OCI-LY7 (cell line): ENCODE results near the gene WTIP. TPM values are rescaled to one million over a fixed set of nuclear protein-coding genes. Genes with fewer than 3 reads are reported as not detected.
"Not testable (repeated sequence)": the region's sequence is repeated elsewhere in the genome, so short reads cannot be mapped to it uniquely, and the experiment has no call there.

Experiments used
- BruUV-seq: library from RNA; stranded (reverse); fragments of 400-500 nt; replicated peaks from 2 replicates; lab custom pipeline; 2021; lab: Mats Ljungman, UMichigan
- CTCF ChIA-PET: fragments of 300-600 bp; sonication (Branson Sonifier 250); formaldehyde crosslinking; loops from one replicate; lab custom pipeline; 2022; ENCODE audit warnings: antibody characterized with exemption; ENCODE audit not compliant: unreplicated experiment; lab: Charles Lee
- POLR2A ChIA-PET: fragments of 300-600 bp; sonication (Branson Sonifier 250); formaldehyde crosslinking; loops from one replicate; lab custom pipeline; 2022; ENCODE audit warnings: antibody characterized with exemption; lab: Charles Lee
- DNase-seq: peaks from one replicate; pipeline ENCODE4 v3.0.0-alpha.2; 2015; ENCODE audit warnings: low spot score
- H2AFZ ChIP-seq: fragments of 200-600 bp; sonication (generic), shearing (Covaris generic); 2 replicates; pipeline ENCODE4 v1.6.1; 2014; ENCODE audit warnings: mild to moderate bottlenecking, antibody characterized with exemption, low read length, moderate library complexity
- H3K27ac ChIP-seq: fragments of 200-600 bp; sonication (generic); 2 replicates; pipeline ENCODE4 v1.5.1; 2014; ENCODE audit warnings: mixed run types, low read depth, mild to moderate bottlenecking, moderate library complexity, low read length, inconsistent platforms; ENCODE audit not compliant: poor library complexity, severe bottlenecking
- H3K36me3 ChIP-seq: fragments of 200-600 bp; sonication (generic); 2 replicates; pipeline ENCODE4 v1.6.1; 2014; ENCODE audit warnings: mild to moderate bottlenecking, antibody characterized with exemption, low read length, moderate library complexity, mixed read lengths; ENCODE audit not compliant: insufficient read depth
- H3K4me1 ChIP-seq: fragments of 200-600 bp; sonication (generic); 2 replicates; pipeline ENCODE4 v1.5.1; 2014; ENCODE audit warnings: mild to moderate bottlenecking, low read length; ENCODE audit not compliant: insufficient read depth, poor library complexity, severe bottlenecking
- H3K4me2 ChIP-seq: fragments of 200-600 bp; sonication (generic); 2 replicates; pipeline ENCODE4 v1.6.1; 2014; ENCODE audit warnings: mild to moderate bottlenecking, low read length
- H3K4me3 ChIP-seq: fragments of 200-600 bp; sonication (generic); 2 replicates; pipeline ENCODE4 v1.5.1; 2014; ENCODE audit warnings: mild to moderate bottlenecking, low read depth, low read length; ENCODE audit not compliant: poor library complexity, severe bottlenecking
- H3K79me2 ChIP-seq: fragments of 200-600 bp; sonication (generic); 2 replicates; pipeline ENCODE4 v1.6.1; 2016; ENCODE audit warnings: low read depth, mild to moderate bottlenecking, low read length, moderate library complexity, mixed read lengths; ENCODE audit not compliant: insufficient read depth
- H3K9me2 ChIP-seq: fragments of 200-600 bp; sonication (generic); 2 replicates; pipeline ENCODE4 v1.6.1; 2016; ENCODE audit warnings: mild to moderate bottlenecking, low read length, mixed read lengths; ENCODE audit not compliant: insufficient read depth
- H3K9me3 ChIP-seq: fragments of 200-600 bp; sonication (generic); 2 replicates; pipeline ENCODE4 v1.6.1; 2014; ENCODE audit warnings: mild to moderate bottlenecking, mixed run types, low read length, mixed read lengths
- H4K20me1 ChIP-seq: fragments of 200-600 bp; sonication (generic); 2 replicates; pipeline ENCODE4 v1.6.1; 2014; ENCODE audit warnings: mild to moderate bottlenecking, antibody characterized with exemption, low read length, moderate library complexity, mixed read lengths; ENCODE audit not compliant: insufficient read depth
- EZH2phosphoT487 ChIP-seq: fragments of 200-600 bp; sonication (generic); IDR thresholded peaks from 2 replicates; pipeline ENCODE4 v1.6.1; 2018; ENCODE audit warnings: low read depth, borderline replicate concordance, mild to moderate bottlenecking, mixed run types, antibody characterized with exemption, low read length, moderate library complexity, mixed read lengths
- intact Hi-C: fragments of 100-400 bp; cut with micrococcal nuclease; formaldehyde crosslinking; loops from one replicate; pipeline ENCODE4 v1.10.0; 2022; ENCODE audit not compliant: unreplicated experiment
- total RNA-seq, 2 experiments: library from RNA; depleted of rRNA in 1 of 2; stranded (reverse); fragments of >200 nt in 1 of 2; shearing (Covaris generic) in 1 of 2; gene quantifications; 2 replicates each; pipeline ENCODE4 v1.2.3, GENCODE V29; 2014 to 2022
- TF ChIP-seq, protein P1 (sequence below): fragments of 200-600 bp; sonication (generic); conservative IDR thresholded peaks from 2 replicates; pipeline ENCODE4 v1.5.1; 2014; ENCODE audit warnings: mild to moderate bottlenecking, antibody characterized with exemption, low read length, moderate library complexity, mixed read lengths

The WTIP gene
- total RNA-seq, 2 experiments from 2014 or later: 1.4 to 1.5 TPM

DNA sequence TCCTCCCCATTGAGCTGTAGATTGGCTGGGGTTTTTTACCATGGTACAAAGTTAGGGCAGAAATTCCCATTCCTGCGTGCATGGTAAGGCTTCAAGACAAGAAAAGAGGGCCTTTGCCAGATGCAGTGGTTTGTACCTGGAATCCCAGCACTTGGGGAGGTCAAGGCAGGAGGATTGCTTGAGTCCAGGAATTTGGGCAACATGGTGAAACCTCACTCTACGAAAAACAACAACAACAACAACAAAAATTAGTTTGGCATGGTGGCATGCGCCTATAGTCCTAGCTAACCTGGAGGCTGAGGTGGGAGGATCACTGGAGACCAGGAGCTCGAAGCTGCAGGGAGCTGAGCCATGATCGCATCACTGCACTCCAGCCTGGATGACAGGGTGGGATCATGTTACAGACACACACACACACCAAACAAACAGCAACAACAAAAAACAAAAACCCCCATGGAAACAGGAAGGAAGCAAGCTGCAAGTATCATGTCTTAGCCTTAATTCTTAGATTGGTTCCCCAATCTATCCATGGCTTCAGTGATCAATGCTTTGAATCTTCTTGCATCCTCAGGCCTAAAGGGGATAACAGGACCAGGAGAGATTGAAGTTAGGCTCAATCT, 5.5 kb upstream of the WTIP start:
- POLR2A ChIA-PET: interaction anchor here (1.3 kb wide), 1 partner anchor 23 kb away, joined by 4 read pairs; no protein-coding TSS in a partner anchor

DNA sequence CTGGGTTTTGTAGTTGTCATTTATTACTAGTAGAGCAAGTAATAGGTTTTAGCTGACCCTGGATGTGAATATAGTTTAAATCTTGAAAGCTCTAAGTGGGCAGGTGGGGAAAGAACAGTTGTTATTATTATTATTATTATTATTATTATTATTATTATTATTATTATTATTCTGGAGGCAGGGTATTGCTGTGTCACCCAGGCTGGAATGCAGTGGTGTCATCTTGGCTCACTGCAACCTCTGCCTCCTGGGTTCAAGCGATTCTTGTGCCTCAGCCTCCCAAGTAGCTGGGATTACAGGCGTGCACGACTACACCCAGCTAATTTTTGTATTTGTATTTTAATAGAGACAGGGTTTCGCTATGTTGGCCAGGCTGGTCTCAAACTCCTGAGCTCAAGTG, 3.1 kb upstream of the WTIP start:
- intact Hi-C loops, H4K20me1 ChIP-seq, H3K4me1 ChIP-seq, H3K9me3 ChIP-seq, H3K4me3 ChIP-seq, H3K27ac ChIP-seq, BruUV-seq, H3K79me2 ChIP-seq, H3K9me2 ChIP-seq, DNase-seq, CTCF ChIA-PET, H3K36me3 ChIP-seq, H2AFZ ChIP-seq, H3K4me2 ChIP-seq: not testable (repeated sequence)
- POLR2A ChIA-PET: interaction anchor here (1.0 kb wide), 1 partner anchor 8 kb away, joined by 5 read pairs; no protein-coding TSS in a partner anchor

More for the DNA sequence above, 5.5 kb upstream of the WTIP start:
- TF ChIP-seq, protein P1, sequence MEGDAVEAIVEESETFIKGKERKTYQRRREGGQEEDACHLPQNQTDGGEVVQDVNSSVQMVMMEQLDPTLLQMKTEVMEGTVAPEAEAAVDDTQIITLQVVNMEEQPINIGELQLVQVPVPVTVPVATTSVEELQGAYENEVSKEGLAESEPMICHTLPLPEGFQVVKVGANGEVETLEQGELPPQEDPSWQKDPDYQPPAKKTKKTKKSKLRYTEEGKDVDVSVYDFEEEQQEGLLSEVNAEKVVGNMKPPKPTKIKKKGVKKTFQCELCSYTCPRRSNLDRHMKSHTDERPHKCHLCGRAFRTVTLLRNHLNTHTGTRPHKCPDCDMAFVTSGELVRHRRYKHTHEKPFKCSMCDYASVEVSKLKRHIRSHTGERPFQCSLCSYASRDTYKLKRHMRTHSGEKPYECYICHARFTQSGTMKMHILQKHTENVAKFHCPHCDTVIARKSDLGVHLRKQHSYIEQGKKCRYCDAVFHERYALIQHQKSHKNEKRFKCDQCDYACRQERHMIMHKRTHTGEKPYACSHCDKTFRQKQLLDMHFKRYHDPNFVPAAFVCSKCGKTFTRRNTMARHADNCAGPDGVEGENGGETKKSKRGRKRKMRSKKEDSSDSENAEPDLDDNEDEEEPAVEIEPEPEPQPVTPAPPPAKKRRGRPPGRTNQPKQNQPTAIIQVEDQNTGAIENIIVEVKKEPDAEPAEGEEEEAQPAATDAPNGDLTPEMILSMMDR: no peak
- TF ChIP-seq EZH2phosphoT487: no peak
- CTCF ChIA-PET: no interaction called here
- H3K9me3 ChIP-seq: no peaks in the 10 kb centered on the region
- no TSS peak for BruUV-seq
- no peak overlapping the region for H3K27ac ChIP-seq
- no peak overlapping the region for H3K4me3 ChIP-seq
- H2AFZ ChIP-seq: no peak overlapping the region
- no peak for DNase-seq
- H3K79me2 ChIP-seq: no peaks in the 10 kb centered on the region
- no peaks in the 10 kb centered on the region for H3K4me1 ChIP-seq
- 0 out of 2 replicates have a peak, but pooled peaks cover 4% of the 10 kb centered on the region for H4K20me1 ChIP-seq
- H3K9me2 ChIP-seq: no peaks in the 10 kb centered on the region
- H3K36me3 ChIP-seq: peaks cover 32% of the 10 kb centered on the region
- intact Hi-C loops: no loop called here
- H3K4me2 ChIP-seq: no peak overlapping the region

DNA sequence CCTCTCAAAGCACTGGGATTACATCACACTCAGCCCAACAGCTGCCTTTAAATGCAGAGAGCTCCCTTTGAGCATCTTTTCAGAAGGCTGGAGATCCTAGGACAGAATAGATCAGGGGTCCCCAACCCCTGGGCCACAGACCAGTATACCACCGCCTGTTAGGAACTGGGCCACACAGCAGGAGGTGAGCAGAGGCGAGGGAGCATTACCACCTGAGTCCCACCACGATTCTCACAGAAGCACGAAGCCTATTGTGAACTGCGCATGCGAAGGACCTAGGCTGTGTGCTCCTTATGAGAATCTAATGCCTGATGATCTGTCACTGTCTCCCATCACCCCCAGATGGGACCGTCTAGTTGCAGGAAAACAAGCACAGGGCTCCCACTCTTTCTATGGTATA, 2.2 kb upstream of the WTIP start:
- intact Hi-C loops: no loop called here
- Histone ChIP-seq H3K4me2 (no peak overlapping the region), H2AFZ (no peak overlapping the region), H3K9me2 (no peaks in the 10 kb centered on the region), H3K4me1 (no peaks in the 10 kb centered on the region), H3K27ac (no peak overlapping the region), H3K4me3 (no peak overlapping the region), H3K79me2 (no peaks in the 10 kb centered on the region), H3K36me3 (no peaks in the 10 kb centered on the region), H3K9me3 (no peaks in the 10 kb centered on the region), H4K20me1 (0 out of 2 replicates have a peak, but pooled peaks cover 4% of the 10 kb centered on the region)
- POLR2A ChIA-PET: interaction anchor here (0.6 to 1.0 kb wide), 2 partner anchors 9 to 31 kb away, joined by 4 to 5 read pairs; no protein-coding TSS in a partner anchor
- no TSS peak for BruUV-seq
- TF ChIP-seq, protein P1: no peak
- no peak for TF ChIP-seq EZH2phosphoT487
- no peak for DNase-seq
- CTCF ChIA-PET: no interaction called here
